WTC11 (cell line): ENCODE measurements around the gene TP53I13.

Experiments used
- CTCF ChIP-seq: fragments of 200-600 bp; IDR thresholded peaks from 2 replicates; pipeline ENCODE4 v1.8.0; 2022; ENCODE audit warnings: antibody characterized with exemption
- FOXK1 ChIP-seq: sonication (generic); formaldehyde crosslinking; IDR thresholded peaks from 2 replicates; pipeline ENCODE4 v1.8.0; 2022; ENCODE audit warnings: mild to moderate bottlenecking, moderate library complexity, missing genetic modification reagents
- GABPB1 ChIP-seq: sonication (generic); formaldehyde crosslinking; IDR thresholded peaks from 2 replicates; pipeline ENCODE4 v1.8.1; 2023; ENCODE audit warnings: mild to moderate bottlenecking, missing genetic modification reagents
- JUN ChIP-seq: sonication (generic); formaldehyde crosslinking; IDR thresholded peaks from 2 replicates; pipeline ENCODE4 v1.8.0; 2023; ENCODE audit warnings: mild to moderate bottlenecking, missing genetic modification reagents
- MYBL2 ChIP-seq: sonication (generic); formaldehyde crosslinking; IDR thresholded peaks from 2 replicates; pipeline ENCODE4 v1.8.1; 2023; ENCODE audit warnings: mild to moderate bottlenecking, moderate library complexity, missing genetic modification reagents
- SOX15 ChIP-seq: fragments of 250-450 bp; sonication (Bioruptor Pico); IDR thresholded peaks from 2 replicates; pipeline ENCODE4 v1.9.0; 2021; ENCODE audit warnings: mild to moderate bottlenecking
- ZNF317 ChIP-seq: sonication (generic); formaldehyde crosslinking; IDR thresholded peaks from 2 replicates; pipeline ENCODE4 v1.8.1; 2023; ENCODE audit warnings: low read depth, mild to moderate bottlenecking, moderate library complexity, missing genetic modification reagents, borderline replicate concordance

GRCh38 chr17:29573871-29574731 is 5.6 kb downstream of the TP53I13 start:
- TF ChIP-seq CTCF = no peak
- no peak for TF ChIP-seq GABPB1
- no peak for TF ChIP-seq FOXK1 (CRISPR knock-in tag)
- no peak for TF ChIP-seq SOX15 (CRISPR knock-in tag)
- TF ChIP-seq ZNF317 (CRISPR knock-in tag) = no peak
- no peak for TF ChIP-seq MYBL2 (CRISPR knock-in tag)
- no peak for TF ChIP-seq JUN
